LNCaP clone FGC (cell line): ENCODE results near the gene VSTM2L.

Experiments used
- DNase-seq: peaks from one replicate; pipeline ENCODE4 v3.0.0-alpha.2; 2011; ENCODE audit warnings: low read depth
- H3K4me3 ChIP-seq: 2 replicates; pipeline ENCODE4 v1.5.1; 2011; ENCODE audit warnings: mild to moderate bottlenecking, low read depth, low read length, control low read depth
- TF ChIP-seq, protein P1 (sequence below): IDR thresholded peaks from 2 replicates; pipeline ENCODE4 v1.5.1; 2012; ENCODE audit warnings: mild to moderate bottlenecking; ENCODE audit not compliant: control insufficient read depth, insufficient read depth; ENCODE audit errors: extremely low read depth

Gene VSTM2L

DNA sequence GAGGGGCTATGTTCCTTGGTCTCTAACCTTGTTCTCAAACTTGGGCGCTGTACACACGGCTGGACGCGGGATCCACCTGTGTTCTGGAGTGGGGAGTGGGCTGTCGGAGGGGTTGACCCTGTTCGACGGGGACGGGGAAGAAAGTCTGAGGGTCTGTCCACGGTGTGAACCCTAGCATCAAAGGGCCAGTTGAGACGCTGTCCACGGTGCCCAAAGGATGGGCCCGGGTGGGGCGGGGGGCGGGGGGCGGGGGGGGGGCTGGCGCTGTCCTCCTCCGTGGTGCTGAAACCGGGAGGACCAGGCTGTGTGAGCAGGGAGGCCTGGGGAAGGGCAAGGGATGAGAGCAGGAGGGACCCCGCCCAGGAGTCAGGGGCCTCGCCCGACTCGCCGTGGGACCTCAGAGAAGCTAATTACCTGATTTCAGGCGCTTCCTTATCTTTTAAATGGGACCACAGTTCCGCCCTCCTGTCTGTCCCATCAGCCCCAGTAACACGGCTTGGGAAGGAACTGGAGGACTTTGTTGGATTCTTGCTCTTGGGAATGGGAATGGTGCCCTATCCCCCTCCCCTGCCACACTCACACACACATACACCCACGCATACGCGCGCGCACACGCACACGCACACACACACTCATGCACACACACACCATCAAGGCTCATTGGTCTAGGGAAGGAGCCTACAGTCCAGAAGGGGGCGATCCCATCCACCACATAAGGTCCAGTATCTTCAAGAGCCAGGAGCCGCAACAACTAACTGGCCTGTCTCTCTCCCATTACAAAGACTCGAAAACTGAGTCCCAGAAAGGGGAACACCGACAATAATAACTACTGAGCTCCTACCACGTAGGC lies 1.0 kb upstream of the VSTM2L start:
- peak overlapping the region; percentile 44 for H3K4me3 ChIP-seq
- TF ChIP-seq, protein P1, sequence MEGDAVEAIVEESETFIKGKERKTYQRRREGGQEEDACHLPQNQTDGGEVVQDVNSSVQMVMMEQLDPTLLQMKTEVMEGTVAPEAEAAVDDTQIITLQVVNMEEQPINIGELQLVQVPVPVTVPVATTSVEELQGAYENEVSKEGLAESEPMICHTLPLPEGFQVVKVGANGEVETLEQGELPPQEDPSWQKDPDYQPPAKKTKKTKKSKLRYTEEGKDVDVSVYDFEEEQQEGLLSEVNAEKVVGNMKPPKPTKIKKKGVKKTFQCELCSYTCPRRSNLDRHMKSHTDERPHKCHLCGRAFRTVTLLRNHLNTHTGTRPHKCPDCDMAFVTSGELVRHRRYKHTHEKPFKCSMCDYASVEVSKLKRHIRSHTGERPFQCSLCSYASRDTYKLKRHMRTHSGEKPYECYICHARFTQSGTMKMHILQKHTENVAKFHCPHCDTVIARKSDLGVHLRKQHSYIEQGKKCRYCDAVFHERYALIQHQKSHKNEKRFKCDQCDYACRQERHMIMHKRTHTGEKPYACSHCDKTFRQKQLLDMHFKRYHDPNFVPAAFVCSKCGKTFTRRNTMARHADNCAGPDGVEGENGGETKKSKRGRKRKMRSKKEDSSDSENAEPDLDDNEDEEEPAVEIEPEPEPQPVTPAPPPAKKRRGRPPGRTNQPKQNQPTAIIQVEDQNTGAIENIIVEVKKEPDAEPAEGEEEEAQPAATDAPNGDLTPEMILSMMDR, result peak; percentile 77

DNA sequence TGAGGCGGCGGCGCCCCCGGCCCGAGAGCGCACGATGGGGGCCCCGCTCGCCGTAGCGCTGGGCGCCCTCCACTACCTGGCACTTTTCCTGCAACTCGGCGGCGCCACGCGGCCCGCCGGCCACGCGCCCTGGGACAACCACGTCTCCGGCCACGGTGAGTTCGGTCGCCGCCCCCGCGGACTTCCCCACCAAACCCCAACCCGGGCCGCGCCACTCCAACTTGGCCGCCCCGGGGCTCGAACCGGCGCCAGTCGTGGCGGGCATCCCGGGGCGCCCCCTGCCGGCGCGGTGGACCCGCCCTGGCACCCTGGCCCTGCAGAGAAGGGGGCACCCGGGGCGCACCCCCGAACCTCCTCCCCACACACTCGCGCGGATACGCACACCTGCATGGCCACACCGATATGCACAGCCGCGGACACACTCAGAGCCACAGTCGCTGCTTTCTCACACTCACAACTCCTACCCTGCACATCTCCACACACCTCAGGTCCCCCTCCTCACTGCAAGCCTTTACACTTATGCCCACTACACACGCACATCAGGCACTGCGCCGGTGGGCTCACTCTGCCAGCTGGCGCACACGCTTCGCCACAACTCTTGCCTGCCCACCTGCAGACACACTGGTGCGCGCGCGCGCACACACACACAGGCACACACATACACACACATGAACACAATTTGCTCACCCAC lies 535 bp downstream of the VSTM2L start:
- no peak for DNase-seq
- peak overlapping the region; percentile 41 for H3K4me3 ChIP-seq
- TF ChIP-seq, protein P1, result peak; percentile 50

More for the DNA sequence above, 1.0 kb upstream of the VSTM2L start:
- DNase-seq, result peak; percentile 70

DNA sequence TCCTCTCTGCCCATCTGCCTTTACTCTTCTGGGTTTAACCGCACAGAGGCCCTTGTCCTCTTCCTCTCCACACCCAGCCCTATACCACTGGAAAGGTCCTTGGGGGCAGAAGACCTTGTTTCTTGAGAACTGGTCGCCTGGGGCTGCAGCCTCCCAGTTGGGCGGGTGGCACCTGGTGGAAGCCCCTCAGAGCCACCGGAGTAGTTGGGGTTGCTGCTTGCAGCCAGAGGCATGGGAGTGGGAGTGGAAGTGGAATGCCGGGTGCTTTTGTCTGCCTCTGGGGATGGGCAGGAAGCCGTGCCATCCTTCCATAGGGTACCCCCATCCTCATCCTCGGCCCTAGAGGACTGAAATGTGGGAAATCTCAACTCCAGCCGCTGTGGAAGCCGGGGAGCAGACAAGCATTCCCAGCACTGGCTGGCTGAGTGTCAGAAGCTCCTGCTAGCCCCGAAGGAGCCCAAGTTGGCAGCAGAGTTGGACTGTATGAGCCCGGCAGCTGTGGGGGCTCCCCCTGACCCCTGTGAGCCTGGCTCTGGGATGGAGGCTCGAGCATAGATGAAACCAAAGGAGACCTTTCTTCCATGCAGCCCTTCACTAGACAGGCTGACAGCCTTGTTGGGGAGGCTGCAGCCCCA lies 1.2 kb downstream of the VSTM2L start:
- peak overlapping the region; percentile 41; the same call in 1 of the 2 replicates for H3K4me3 ChIP-seq

DNA sequence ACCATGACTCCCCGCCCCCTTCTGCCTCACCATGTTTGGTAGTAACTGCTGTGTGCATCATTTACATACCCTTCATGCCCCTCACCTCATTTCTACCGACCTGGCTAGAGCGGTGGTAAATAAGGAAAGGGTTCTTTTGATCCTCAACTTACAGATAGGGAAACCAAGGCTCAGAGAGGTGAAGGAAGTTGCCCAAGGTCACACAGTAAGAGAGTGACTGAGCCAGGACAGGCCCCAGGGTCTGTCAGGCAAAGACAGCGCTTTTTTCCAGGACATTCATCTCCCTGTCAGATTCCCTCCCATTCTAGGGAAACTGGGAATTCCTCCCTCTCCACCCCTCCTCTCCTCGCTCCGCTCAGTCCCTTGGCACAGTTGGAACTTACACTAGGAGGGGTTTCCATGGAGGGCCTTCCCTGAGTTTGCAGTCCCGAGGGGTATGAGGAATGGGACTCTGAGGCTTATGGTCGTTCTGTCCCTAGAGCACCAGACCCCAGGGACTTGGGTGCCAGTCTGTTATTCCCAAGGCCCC lies 2.0 kb downstream of the VSTM2L start:
- TF ChIP-seq, protein P1, result no peak
- H3K4me3 ChIP-seq, result no peak overlapping the region
- no peak for DNase-seq

More for the DNA sequence above, 1.2 kb downstream of the VSTM2L start:
- DNase-seq, result no peak
- TF ChIP-seq, protein P1, result no peak

DNA sequence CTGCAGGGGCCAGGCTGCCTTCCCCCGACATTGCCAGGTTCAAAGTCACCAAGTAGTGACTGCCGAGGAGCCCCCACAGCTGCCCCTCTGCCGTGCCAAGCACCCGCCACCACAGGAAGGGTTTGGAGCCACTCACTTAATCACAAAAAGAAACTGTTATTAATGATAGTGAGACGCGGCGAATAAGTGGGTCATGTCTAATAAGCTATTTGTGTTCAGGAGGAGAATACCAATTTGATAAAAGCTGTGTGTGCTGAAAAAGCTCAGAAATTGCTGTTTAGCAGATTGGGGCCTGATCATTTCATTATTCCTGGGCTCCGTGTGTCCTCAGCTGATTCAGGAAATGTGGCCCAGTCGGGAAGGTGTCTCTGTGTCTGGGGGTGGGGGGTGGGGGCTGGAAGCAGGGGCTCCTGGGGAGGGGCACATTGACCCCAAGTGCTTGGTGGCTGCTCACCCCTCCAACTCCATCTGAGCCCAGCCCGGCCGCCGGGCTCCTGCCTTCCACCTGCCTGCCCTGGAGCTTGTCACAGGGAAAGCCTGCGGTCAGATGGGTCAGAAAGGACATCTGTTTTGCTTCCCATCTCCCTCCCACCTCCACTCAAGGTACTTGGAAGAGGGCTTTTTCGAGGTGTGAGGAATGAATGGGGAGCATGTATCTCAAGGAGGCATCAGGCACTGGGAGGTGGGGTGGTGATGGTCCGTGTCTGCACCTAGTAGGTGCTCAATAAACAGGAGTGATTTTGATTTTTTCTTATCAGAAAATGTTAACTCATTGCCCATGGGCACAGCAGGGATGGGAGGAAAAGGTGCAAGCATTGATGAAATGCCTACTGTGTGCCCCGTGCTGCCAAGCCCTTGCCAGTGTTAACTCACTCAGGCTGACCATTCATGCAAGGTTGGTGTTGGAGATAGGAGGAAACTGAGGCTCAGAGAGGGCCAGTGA lies 3.0 kb downstream of the VSTM2L start:
- no peak for DNase-seq
- TF ChIP-seq, protein P1, result no peak

DNA sequence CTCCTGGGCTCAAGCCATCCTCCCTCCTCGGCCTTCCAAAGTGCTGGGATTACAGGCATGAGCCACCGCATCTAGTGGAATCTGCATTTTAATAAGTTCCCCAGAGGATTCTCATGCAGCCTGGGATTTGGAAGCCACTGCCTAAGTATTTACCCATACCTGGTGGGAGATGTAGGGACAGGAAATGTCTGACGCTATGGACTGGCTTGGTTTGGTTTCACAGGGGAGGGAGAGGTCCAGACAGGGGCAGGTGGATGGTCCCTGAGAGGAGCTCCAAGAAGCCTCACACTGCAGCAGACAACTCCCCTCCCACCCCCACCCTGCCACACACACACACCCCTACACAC lies 4.4 kb downstream of the VSTM2L start:
- no peak overlapping the region for H3K4me3 ChIP-seq
- no peak for DNase-seq
- TF ChIP-seq, protein P1, result no peak

More for the DNA sequence above, 3.0 kb downstream of the VSTM2L start:
- H3K4me3 ChIP-seq, result no peak overlapping the region
